ENCODE results near the gene POLR1B.
"Not testable (repeated sequence)": the region's sequence is repeated elsewhere in the genome, so short reads cannot be mapped to it uniquely, and the experiment has no call there.

The POLR1B gene

DNA sequence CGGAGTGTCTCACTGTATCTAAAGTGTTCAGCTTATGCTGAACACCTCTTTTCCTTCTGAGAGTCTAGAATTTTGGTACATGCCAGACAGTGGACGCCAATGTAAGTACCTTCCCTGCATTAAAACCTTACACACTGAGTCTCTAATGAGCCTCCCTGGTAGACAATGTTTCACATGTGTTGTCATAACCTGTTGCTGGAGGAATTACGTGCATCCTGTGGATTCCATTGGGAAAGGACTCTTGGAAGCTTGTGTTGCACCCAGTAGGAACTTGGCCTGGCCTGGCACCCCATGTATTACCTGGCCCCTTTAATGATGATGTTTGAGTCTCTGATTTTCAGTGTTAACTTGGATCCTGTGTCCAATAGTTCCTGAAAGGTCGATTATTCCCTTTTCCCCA lies 62.7 kb downstream of the POLR1B start:
- DNase-seq: no peak

DNA sequence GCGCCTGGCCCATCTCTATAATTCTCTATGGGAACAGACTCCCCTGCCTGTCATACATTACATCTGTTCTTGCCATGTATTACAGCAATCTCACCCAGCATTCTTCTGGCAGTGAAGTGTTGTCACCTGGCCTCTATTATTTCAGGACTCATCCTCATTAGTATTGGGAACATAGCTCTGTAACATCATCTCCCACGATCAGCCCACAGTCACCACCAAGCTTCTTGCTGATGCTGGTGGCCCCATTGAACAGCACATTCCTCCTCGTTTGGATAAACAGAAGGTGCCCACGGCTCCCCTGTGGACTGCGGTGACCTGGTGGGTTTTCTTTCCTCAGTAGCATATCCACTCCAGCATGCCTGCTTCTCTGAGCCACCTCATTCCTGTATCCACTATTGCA lies 63.7 kb downstream of the POLR1B start:
- DNase-seq: no peak

DNA sequence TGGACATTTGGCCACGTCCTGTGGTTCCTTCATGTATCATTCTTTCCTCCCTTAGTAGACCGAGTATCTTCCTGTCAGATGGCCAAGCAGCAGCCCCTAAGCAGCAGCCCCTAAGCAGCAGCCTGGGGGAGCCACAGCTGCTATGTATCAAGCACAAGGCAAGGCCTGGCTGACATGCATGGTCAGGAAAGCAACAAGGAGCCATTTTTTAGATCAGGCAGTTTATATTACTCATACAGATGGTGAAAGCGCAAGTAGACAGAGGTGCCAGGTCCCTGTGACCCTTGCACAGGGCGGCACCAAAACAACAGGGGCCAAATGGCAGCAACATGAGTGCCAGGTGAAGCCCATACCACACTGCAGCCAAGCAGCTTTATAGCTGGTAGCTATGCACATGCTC lies 64.3 kb downstream of the POLR1B start:
- DNase-seq: no peak

DNA sequence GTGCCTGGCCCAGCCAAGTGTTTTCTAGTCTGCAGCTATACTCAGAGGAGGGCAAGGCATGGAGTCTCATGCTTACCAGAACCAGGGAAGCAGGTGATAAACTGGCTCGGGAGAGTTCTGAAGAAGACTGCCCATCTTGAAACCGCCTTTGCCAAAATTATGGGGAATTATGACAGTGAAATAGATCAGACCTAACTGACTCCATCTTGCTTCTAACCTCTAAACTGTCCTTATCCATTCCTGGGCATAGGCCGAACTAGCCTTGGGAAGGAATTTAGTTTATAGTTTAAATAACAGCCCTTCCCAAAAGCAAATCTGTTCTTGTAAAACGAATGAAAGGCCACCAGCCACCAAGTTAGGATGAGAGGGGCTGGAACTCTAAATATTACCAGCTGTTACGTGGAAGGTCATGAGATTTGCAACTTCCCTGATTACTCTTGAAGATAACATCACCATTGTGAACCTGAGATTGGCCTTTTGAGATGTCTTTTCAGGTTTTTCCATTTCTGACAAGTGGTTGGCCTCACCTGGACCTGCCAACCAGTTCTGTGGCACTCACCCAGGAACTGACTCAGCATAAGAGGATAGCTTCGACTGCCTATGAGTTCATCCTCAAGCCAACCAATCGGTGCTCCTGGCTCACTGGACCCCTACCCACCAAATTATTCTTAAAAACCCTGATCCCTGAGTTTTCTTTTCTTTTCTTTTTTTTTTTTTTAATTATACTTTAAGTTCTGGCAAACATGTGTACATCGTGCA lies 65.6 kb downstream of the POLR1B start:
- DNase-seq: no peak

DNA sequence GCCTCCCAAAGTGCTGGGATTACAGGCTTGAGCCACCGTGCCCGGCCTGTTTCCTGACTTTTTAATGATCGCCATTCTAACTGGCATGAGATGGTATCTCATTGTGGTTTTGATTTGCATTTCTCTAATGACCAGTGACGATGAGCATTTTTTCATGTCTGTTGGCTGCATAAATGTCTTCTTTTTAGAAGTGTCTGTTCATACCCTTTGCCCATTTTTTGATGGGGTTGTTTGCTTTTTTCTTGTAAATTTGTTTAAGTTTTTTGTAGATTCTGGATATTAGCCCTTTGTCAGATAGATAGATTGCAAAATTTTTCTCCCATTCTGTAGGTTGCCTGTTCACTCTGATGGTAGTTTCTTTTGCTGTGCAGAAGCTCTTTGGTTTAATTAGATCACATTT lies 67.1 kb downstream of the POLR1B start:
- DNase-seq: not testable (repeated sequence)

DNA sequence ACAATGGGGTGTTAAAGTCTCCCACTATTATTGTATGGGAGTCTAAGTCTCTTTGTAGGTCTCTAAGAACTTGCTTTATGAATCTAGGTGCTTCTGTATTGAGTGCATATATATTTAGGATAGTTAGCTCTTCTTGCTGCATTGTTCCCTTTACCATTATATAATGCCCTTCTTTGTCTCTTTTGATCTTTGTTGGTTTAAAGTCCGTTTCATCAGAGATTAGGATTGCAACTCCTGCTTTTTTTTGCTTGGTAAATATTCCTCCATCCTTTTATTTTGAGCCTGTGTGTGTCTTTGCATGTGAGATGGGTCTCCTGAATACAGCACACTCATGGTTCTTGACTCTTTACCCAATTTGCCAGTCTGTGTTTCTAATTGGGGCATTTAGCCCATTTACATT lies 70.0 kb downstream of the POLR1B start:
- DNase-seq: not testable (repeated sequence)

DNA sequence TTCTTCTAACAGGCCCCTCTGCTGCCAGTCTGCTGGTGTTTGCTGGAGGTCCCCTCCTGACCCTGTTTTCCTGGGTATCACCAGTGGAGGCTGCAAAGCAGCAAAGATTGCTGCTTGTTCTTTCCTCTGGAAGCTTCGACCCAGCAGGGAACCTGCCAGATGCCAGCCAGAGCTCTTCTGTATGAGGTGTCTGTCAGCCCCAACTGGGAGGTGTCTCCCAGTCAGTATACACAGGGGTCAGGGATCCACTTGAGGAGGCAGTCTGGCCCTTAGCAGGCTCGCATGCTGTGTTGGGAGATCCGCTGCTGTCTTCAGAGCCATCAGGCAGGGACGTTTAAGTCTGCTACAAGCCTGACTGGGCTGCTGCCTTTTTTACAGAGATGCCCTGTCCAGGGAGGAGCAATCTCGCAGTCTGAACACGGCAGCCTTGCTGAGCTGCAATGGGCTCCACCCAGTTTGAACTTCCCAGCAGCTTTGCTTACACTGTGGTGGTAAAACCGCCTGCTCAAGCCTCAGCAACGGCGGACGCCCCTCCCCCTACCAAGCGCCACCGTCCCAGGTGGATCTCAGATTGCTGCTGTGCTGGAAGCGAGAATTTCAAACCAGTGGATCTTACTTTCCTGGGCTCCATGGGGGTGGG lies 72.1 kb downstream of the POLR1B start:
- DNase-seq: no peak

DNA sequence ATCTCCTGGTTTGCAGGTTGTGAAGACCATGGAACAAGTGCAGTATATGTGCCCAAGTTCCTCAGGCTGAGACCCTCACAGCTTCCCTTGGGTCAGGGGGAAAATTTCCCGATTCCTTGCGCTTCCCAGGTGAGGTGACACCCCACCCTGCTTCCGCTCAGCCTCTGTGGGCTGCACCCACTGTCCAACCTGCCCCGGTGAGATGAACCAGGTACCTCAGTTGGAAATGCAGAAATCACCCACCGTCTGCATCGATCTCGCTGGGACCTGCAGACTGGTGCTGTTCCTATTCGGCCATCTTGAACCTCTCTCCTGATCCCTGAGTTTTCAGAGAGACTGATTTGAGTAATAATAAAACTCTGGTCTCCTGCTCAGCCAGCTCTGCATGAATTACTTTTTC lies 72.8 kb downstream of the POLR1B start:
- DNase-seq: no peak

DNA sequence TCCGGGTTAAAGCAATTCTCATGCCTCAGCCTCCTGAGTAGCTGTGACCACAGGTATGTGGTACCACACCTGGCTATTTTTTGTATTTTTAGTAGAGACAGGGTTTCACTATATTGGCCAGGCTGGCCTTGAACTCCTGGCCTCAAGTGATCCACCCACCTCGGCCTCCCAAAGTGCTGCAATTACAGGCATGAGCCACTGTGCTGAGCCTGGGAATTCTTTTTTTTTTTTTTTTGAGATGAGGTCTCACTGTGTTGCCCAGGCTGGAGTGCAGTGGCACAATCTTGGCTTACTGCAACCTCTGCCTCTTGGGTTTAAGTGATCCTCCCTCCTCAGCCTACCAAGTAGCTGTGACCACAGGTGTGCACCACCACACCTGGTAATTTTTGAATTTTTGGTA lies 73.5 kb downstream of the POLR1B start:
- DNase-seq: not testable (repeated sequence)

DNA sequence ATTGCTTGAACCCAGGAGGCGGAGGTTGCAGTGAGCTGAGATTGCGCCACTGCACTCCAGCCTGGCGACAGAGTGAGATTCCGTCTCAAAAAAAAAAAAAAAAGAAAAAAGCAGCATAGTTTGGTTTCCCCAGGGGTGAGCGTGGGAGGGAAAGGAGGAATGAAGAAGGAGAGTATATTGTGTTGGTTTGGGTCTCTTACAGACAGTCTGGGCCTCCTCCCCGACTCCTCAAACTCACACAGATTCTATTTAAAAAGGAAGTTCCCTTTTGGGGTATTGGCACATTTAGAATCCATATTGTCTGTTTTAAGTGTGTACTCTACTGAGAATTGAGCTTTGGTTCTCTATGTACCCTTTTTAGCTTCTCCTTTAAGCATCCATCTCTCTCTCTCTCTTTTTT lies 76.1 kb downstream of the POLR1B start:
- DNase-seq: no peak

DNA sequence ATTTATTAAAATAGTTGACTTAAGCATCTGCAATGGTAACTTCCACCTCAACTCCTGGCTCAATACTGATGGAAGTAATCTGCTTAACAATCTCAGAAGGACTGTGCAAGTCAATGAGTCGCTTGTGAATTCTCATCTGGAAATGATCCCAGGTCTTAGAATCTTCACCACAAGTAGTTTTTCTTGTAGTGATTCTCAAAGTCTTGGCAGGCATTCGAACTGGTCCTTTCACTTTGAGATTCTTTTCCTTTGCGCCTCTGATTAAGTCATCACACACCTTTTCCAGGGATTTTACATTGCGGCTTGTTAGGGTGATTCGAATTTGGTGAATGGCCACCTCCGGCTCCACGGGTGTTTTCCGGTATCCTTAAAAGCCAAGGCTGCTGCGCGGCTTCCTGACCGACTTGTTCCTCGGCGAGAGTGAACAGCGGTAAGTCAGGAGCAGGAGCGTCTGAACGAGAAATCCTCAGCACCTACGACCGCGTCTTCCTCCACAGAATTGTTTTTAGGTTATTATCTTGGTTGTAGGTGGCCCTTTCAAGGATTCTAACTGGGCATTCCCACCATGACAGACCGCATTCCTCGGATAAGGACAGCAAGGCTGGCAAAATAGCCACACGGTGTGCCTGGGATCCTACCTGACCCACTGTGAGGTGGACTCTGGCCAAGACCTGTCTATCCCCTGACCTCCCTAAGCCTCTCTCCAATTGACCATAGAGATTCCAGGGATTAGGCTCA lies 79.7 kb downstream of the POLR1B start:
- no peak for DNase-seq

DNA sequence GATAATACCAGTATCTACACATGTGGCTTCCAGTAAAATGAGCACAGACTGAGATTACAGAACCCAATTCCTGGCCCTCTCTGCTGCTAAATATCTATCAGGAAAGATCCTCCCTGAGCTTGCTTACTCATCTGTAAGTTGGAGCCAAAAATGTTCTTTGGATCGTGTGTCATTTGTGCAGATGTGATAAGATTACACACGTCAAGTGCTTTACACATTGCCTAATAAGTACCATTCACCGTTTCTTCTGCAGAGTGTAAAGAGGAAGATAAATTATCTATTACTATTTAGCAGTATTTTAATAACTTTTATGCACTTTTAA lies 80.2 kb downstream of the POLR1B start:
- no peak for DNase-seq

DNA sequence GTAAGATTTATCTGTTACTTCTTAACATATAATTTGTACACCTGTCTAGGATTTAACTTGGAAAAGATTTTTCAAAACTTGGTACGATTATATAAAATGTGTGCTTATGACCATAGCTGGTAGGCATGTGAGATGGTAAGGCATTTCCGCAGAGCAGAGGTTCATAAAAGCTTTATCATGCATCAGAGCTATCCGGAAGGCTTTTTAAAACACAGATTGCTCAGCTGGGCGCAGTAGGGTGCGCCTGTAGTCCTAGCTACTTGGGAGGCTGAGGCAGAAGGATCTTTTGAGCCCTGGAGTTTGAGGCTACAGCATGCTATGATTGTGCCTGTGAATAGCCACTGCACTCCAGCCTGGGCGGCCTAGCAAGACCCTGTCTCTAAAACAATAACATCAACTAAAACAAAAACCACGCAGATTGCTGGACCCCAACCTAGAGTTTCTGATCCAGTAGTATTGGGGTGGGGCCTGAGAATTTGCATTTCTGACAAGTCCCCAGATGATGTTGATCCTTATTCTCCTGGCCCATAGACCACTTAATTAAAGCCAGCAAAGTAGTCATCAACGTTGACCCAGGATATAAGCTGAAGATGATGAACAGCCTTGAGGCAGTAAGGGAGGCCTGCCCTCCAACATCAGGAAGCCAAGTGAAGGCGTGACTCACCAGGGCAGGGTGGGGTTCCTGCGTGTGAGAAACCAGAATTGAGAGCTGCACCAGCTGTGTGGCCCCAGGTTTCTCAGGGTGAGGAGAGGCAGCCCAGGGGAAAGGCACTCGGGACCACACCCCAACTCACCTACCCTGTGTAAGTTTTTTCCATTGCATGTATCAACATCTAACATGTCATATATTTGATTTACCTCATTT lies 81.9 kb downstream of the POLR1B start:
- DNase-seq: peak; percentile 78

DNA sequence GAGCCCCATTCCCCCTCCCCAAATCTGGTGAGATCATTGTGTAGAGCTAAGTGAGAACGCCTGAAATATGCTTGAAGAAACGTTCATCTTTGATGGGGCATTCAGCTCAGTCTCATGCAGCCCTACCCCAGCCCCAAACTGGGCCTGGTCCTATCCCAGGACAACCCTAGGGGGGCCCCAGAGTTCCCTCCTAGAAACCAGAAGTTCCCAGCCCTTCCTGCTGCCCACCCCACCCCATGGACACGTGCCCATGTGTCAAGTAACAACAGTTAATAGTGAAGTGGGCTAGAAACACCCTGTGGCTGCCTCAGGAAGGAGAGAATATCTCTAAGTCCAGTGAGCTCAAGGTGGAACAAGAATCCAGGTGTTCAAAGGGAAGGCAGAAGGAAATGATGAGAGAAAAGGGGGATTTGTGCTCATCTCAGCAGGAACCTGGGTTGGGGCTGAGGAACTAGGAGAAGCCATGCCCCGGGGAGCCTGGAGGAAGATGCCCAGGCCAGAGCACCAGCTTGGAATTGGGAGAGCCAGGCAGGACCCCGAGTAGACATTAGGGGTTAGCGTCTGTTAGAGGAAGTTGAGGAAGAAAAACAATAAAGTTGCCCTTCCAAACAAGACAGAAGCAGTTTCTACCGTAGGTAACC lies 83.3 kb downstream of the POLR1B start:
- DNase-seq: peak; percentile 45

DNA sequence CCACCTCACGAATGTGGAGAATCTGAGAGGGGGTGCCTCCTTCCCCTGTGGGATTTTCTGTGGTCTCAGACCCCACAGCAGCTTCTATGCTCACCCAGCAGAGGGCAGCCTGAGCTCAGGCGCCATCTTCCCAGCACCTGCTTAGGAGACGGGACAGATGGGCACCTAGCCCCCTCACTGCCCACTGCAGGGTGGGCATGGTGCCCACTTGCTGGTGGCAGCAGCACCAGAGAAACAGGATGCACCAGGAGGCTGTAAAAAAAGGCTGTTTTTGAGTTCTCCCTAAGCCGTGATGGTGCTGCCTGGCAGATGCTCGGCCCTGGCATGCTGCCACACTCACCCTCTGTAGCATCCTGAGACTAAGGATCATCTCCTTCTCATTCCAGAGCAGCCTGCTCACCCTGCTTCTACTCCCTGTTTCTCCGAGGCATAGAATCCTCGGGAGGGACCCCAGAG lies 84.4 kb downstream of the POLR1B start:
- peak; percentile 80 for DNase-seq
